ENCODE results near the gene SGPL1.
"Not testable (repeated sequence)": the region's sequence is repeated elsewhere in the genome, so short reads cannot be mapped to it uniquely, and the experiment has no call there.

SGPL1 gene, protein sequence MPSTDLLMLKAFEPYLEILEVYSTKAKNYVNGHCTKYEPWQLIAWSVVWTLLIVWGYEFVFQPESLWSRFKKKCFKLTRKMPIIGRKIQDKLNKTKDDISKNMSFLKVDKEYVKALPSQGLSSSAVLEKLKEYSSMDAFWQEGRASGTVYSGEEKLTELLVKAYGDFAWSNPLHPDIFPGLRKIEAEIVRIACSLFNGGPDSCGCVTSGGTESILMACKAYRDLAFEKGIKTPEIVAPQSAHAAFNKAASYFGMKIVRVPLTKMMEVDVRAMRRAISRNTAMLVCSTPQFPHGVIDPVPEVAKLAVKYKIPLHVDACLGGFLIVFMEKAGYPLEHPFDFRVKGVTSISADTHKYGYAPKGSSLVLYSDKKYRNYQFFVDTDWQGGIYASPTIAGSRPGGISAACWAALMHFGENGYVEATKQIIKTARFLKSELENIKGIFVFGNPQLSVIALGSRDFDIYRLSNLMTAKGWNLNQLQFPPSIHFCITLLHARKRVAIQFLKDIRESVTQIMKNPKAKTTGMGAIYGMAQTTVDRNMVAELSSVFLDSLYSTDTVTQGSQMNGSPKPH

DNA sequence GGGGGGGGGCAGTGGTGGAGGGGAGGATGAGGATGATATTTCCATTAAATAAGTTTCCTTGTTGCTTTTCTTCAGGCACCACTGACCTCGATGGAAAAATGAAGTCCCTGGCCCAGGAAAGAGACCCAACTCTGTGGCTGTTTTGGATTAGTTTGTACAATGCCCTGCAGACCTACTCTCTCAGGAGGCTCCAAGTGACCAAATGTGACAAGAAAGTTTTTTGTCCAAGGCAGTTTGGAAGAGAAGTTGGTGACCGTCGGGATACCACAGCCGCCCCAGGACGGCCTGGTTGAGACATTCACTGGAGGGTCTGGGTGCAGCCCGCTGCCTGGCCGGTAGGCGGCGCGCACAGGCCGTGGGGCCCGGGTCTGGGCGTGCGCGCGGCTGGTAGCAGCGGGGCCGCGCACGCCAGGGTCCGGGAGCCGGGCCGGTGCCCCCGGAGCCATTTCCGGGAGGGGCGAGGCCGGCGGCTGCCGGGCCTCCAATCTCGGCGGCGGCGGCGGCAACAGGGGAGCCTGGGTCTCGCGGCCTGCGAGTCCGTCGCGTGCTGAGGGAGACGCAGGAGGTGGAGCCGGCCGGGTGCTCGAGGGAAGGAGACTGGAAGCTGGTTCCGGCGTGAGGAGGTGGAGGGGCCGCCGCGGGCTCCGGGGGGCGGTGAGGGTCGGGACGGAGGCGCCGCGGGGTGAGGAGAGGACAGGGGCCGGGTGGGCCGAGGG, at the start of gene SGPL1:
TSS of gene SGPL1 (plus strand) at position 445 of the 716 bp plus-strand sequence. CDS start 906 bp downstream, outside the sequence.
- TF ChIP-seq CTCF (IDR thresholded peaks at IDR 0.05; ENCODE audit: insufficient read depth, low read depth, low read length, missing control alignments): peak; percentile 95
- peak; percentile 89 for DNase-seq (ENCODE audit: low read depth)
- peak within 1 kb of the TSS; percentile 67 for H3K4me3 ChIP-seq (ENCODE audit: low read depth, low read length)

GRCh38 chr10:70768026-70768685, 47.6 kb upstream of the SGPL1 start:
- not testable (repeated sequence) for DNase-seq (ENCODE audit: low read depth); H3K4me3 ChIP-seq (ENCODE audit: low read depth, low read length)

DNA sequence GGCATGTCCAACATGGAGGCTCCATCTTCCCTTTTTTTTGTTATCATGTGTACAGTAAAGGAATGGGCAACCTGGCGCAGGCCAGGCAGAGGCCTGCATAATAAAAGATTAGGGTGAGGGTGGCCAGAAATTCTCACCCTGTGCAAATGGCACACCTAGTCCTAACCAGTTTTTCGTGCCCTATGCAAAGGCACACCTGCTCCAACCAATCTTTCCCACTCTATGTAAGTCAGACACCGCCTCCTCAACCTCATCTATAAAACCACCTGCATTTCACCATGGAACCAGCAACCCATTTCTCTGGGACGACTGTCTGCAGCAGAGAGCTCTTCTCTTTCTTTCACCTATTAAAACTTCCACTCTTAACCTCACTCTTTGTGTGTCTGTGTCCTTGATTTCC, 46.6 kb upstream of the SGPL1 start:
- no peak for TF ChIP-seq CTCF (IDR thresholded peaks at IDR 0.05; ENCODE audit: insufficient read depth, low read depth, low read length, missing control alignments)
- DNase-seq (ENCODE audit: low read depth): no peak
- no peak overlapping the region for H3K4me3 ChIP-seq (ENCODE audit: low read depth, low read length)

GRCh38 chr10:70770001-70770400, 45.7 kb upstream of the SGPL1 start:
- DNase-seq (ENCODE audit: low read depth): no peak
- no peak overlapping the region for H3K4me3 ChIP-seq (ENCODE audit: low read depth, low read length)
- TF ChIP-seq CTCF (IDR thresholded peaks at IDR 0.05; ENCODE audit: insufficient read depth, low read depth, low read length, missing control alignments): no peak

DNA sequence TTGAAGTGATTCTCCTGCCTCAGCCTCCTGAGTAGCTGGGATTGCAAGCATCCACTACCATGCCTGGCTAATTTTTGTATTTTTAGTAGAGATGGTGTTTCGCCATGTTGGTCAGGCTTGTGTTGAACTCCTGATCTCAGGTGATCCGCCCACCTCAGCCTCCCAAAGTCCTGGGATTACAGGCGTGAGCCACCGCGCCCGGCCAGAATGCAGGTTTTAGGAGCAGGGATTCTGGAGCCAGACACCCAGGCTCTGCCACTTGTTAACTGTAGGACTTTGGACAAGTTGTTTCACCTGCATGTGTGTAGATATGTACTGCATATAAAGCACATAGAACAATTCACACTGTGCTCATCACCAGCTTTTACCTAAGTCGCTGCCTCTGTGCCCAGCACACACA, 45.2 kb upstream of the SGPL1 start:
- not testable (repeated sequence) for H3K4me3 ChIP-seq (ENCODE audit: low read depth, low read length); DNase-seq (ENCODE audit: low read depth)

GRCh38 chr10:70771311-70772194, 44.2 kb upstream of the SGPL1 start:
- no peak overlapping the region for H3K4me3 ChIP-seq (ENCODE audit: low read depth, low read length)
- TF ChIP-seq CTCF (IDR thresholded peaks at IDR 0.05; ENCODE audit: insufficient read depth, low read depth, low read length, missing control alignments): no peak
- no peak for DNase-seq (ENCODE audit: low read depth)

DNA sequence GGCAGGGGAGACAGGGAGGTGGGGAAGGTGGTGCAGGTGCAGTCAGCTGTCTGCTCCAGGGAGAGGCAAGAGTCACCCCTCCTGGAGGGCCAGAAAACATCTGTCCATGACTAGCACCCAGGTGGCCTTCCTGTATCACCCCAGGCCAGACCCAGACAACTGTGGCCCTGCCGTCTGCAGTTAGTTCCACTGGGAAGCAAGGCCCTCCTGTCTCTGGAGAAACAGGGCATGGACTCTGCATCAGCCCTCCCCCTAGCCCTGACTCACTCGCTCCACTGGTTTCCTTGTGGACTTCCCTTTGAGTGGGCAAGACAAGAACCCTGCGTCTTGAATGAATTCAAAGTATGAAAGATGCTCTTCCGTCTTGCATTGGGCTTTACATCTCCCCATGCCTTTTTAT, 43.1 kb upstream of the SGPL1 start:
- no peak overlapping the region for H3K4me3 ChIP-seq (ENCODE audit: low read depth, low read length)
- TF ChIP-seq CTCF (IDR thresholded peaks at IDR 0.05; ENCODE audit: insufficient read depth, low read depth, low read length, missing control alignments): no peak
- DNase-seq (ENCODE audit: low read depth): no peak
